Lower leg skin (tissue), 3 donors: Measurements from ENCODE around the gene WDTC1.
"Not testable (repeated sequence)": the region's sequence is repeated elsewhere in the genome, so short reads cannot be mapped to it uniquely, and the experiment has no call there.

ENCODE experiments used
- POLR2A ChIP-seq, 2 donors: fragments of 450-650 bp; IDR thresholded peaks; one replicate each; pipeline ENCODE4 v1.6.1; 2016 to 2017; ENCODE audit warnings: antibody characterized with exemption in 2 of 2, mild to moderate bottlenecking in 1 of 2, moderate library complexity in 1 of 2
- TF ChIP-seq, protein P1 (sequence below), 3 donors: fragments of 450-650 bp; IDR thresholded peaks; one replicate each; pipeline ENCODE4 v1.5.1; 2016; ENCODE audit warnings: antibody characterized with exemption in 3 of 3, mild to moderate bottlenecking in 3 of 3, moderate library complexity in 2 of 3

- TF ChIP-seq, protein P1, sequence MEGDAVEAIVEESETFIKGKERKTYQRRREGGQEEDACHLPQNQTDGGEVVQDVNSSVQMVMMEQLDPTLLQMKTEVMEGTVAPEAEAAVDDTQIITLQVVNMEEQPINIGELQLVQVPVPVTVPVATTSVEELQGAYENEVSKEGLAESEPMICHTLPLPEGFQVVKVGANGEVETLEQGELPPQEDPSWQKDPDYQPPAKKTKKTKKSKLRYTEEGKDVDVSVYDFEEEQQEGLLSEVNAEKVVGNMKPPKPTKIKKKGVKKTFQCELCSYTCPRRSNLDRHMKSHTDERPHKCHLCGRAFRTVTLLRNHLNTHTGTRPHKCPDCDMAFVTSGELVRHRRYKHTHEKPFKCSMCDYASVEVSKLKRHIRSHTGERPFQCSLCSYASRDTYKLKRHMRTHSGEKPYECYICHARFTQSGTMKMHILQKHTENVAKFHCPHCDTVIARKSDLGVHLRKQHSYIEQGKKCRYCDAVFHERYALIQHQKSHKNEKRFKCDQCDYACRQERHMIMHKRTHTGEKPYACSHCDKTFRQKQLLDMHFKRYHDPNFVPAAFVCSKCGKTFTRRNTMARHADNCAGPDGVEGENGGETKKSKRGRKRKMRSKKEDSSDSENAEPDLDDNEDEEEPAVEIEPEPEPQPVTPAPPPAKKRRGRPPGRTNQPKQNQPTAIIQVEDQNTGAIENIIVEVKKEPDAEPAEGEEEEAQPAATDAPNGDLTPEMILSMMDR (IDR thresholded peaks at IDR 0.05): not testable (repeated sequence)
- TF ChIP-seq POLR2A (IDR thresholded peaks at IDR 0.05): not testable (repeated sequence)
These were observed 54.7 kb downstream of the WDTC1 start for GRCh38 chr1:27289125-27289524.
